ENCODE data around the gene EHMT1. TPM values are rescaled to one million over a fixed set of nuclear protein-coding genes. Genes with fewer than 3 reads are reported as not detected.

EHMT1 gene
- total RNA-seq, 4 donors from 2014 or later: 57.6 to 103 (median 76.8) TPM

DNA sequence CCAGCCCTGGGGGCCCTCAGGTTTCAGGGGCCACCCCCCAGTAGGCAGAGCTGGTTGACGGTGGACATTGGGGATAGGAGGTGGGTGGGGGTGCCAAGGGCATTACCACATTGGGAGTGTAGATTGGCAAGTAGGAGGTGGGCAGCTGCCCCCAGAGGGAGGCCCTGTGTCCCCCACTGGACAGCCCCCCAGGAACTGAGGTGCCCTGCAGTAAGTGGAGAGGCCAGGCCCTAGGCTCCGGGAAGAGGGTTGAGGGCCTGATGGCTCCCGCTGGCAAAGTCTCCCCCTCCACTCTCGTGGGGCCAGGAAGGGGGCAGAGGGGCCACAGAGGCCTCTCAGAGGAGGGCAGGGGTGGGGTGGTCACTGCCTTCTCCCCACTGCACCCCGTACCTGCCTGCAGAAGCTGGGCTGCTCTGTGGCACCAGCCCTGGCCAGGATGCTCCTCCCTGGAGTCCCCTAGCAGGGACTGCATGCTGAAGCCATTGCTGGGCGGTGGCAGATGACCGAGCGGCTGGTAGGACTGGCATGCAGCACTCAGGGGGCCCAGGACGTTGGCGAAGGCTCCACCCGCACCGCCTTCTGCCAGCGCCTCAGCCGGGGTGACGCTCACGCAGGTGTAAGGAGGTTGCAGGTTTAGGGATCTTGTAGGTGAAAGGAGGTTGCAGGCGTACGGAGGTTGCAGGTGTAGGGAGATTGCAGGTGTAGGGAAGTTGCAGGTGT, 169.1 kb downstream of the EHMT1 start:
- TF ChIP-seq, protein P1, sequence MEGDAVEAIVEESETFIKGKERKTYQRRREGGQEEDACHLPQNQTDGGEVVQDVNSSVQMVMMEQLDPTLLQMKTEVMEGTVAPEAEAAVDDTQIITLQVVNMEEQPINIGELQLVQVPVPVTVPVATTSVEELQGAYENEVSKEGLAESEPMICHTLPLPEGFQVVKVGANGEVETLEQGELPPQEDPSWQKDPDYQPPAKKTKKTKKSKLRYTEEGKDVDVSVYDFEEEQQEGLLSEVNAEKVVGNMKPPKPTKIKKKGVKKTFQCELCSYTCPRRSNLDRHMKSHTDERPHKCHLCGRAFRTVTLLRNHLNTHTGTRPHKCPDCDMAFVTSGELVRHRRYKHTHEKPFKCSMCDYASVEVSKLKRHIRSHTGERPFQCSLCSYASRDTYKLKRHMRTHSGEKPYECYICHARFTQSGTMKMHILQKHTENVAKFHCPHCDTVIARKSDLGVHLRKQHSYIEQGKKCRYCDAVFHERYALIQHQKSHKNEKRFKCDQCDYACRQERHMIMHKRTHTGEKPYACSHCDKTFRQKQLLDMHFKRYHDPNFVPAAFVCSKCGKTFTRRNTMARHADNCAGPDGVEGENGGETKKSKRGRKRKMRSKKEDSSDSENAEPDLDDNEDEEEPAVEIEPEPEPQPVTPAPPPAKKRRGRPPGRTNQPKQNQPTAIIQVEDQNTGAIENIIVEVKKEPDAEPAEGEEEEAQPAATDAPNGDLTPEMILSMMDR (IDR thresholded peaks at IDR 0.05): no peak
- ATAC-seq (ENCODE audit: low FRiP score) (no peak), DNase-seq (ENCODE audit: low spot score) (no peak)

- no peak for ATAC-seq (ENCODE audit: low FRiP score)
- no peak for DNase-seq (ENCODE audit: low spot score)
- TF ChIP-seq, protein P1 (IDR thresholded peaks at IDR 0.05): no peak
Observed at GRCh38 chr9:137788561-137789294, 169.9 kb downstream of the EHMT1 start.

DNA sequence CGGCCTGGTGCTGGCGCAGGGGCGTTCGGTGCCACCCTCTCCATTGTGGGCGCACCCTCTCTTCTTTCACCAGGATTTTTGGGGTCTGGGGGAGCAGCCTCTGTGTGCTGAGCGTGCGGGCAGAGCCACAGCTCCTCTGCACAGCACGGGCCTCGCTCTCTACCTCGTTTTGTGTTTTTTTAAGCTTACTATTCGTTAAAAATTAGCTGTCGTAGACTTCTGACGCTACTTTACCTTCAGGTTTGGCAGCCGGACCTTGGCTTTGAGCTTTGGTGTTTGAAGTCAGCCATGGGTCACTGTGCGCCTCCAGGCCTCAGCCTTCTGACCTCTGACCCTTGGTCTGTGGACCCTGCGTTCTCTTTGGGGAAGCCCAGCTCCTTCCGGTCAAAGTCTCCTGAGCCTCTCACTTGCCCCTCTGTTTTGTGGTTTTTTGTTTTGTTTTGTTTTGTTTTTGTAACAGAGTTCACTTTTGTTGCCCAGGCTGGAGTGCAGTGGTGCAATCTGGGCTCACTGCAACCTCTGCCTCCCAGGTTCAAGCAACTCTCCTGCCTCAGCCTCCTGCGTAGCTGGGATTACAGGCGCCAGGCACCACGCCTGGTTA, 170.6 kb downstream of the EHMT1 start:
- no peak for DNase-seq (ENCODE audit: low spot score)
- TF ChIP-seq, protein P1 (IDR thresholded peaks at IDR 0.05): no peak
- no peak for ATAC-seq (ENCODE audit: low FRiP score)

DNA sequence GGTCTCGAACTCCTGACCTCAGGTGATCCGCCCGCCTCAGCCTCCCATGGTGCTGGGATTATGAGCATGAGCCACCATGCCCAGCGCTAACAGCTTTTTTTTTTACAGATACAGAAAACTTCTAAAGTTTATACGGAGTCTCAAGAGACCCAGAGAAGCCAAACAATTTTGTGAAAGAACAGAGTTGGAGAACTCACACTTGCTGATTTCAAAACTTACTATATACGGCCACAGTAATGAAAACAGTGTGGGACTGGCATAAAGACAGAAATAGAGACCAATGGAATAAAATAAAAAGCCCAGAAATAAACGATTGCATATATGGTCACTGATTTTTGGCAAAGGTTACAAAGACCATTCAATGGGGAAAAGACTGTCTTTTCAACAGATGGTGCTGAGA, 173.1 kb downstream of the EHMT1 start:
- DNase-seq (ENCODE audit: low spot score) (no peak), ATAC-seq (ENCODE audit: low FRiP score) (no peak)
- TF ChIP-seq, protein P1 (IDR thresholded peaks at IDR 0.05): no peak

DNA sequence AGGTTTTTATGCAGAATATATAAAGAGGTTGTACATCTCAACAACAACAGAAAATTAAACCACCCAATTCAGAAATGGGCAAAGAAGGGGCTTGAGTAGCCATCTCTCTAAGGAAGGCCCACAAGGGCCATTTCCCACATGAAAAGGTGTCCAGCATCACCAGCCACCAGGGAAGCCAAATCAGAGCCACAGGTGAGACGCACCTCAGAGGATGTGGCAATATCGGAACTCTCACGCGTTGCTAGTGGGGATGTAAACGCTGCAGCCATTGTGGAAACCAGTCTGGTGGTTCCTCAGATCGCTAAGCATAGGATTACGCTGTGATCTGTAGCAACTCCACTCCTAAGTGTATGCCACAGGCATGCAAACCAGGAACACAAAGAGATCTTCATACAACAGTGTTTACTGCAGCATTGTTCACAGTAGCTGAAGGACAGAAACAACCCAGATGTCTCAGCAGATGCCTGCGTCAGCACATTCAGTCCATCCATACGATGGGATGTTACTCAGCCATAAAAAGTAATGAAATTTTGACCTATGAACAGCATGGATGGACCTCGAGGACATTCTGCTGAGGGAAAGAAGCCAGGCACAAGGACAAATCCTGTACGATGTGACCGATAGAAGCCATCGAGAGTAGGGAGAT, 174.5 kb downstream of the EHMT1 start:
- DNase-seq (ENCODE audit: low spot score) (no peak), ATAC-seq (ENCODE audit: low FRiP score) (no peak)
- TF ChIP-seq, protein P1 (IDR thresholded peaks at IDR 0.05): no peak

DNA sequence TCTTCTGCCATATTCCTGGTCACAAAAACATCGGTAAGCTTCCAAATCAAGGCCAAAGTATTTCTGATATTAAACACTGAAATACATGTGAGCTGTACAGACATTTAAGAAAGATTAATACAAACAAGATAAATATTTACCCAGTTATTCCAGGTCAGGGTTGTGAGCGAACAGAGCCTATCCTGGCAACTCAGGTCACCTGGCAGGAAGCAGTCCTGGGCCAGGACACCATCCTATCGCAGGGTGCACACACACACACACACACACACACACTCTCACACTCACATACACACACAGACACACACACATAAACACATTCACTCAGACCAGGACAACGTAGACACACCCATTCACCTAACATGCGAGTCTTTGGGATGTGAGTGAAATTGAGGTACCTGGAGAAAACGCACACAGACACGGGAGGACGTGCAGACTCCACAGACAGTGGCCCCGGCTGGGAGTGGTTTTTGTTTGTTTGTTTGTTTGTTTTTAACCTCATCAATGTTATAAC, 176.4 kb downstream of the EHMT1 start:
- ATAC-seq (ENCODE audit: low FRiP score) (no peak), DNase-seq (ENCODE audit: low spot score) (no peak)
- TF ChIP-seq, protein P1 (IDR thresholded peaks at IDR 0.05): no peak
